Ramos (cell line): ENCODE measurements around the gene TUB.

ENCODE experiments used
- in situ Hi-C: fragments of 300-500 bp; cut with MboI; formaldehyde crosslinking; loops from one replicate; pipeline ENCODE4 v1.14.3; 2022; ENCODE audit warnings: low sequenced_read_pairs; ENCODE audit not compliant: unreplicated experiment

The TUB gene

DNA sequence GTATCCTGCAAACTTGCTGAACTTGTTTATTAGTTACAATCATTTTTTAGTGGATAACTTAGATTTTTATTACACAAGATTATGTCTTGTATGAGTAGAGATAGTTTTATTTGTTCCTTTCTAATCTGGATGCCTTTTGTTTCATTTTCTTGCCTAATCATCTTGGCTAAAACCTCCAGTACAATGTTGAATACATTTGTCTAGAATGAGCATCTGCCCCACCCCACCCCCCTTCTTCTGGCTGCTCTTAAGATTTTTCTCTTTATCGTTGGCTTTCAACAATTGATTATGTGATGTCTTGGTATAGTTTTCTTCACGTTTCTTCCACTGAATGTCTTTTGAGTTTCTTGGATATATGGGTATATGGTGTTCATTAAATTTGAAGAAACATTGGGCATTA is 37.3 kb upstream of the TUB start:
- in situ Hi-C loops: no loop called here

GRCh38 chr11:8045839-8046238 is 35.2 kb upstream of the TUB start:
- in situ Hi-C loops: no loop called here

DNA sequence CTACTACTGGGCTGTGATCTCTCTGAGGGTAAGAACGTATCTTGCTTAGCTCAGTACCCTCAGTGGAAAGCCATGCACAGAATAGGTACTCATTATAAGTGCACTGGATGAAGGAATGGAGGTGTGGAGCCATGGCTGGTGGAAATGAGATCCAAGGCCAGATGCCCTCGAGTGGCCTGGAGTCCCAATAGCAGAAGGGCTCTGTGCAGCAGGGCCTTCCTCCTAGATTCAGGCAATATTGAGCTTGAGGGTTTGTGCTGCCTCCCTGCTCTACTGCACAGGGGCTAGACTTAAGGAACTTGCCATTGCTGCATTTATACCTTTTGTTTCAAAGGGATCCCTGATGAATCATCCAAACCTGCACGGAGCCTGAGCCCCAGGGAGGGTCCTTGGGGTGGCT is 33.6 kb upstream of the TUB start:
- in situ Hi-C loops: no loop called here

GRCh38 chr11:8049084-8049483 is 31.9 kb upstream of the TUB start:
- in situ Hi-C loops: no loop called here

DNA sequence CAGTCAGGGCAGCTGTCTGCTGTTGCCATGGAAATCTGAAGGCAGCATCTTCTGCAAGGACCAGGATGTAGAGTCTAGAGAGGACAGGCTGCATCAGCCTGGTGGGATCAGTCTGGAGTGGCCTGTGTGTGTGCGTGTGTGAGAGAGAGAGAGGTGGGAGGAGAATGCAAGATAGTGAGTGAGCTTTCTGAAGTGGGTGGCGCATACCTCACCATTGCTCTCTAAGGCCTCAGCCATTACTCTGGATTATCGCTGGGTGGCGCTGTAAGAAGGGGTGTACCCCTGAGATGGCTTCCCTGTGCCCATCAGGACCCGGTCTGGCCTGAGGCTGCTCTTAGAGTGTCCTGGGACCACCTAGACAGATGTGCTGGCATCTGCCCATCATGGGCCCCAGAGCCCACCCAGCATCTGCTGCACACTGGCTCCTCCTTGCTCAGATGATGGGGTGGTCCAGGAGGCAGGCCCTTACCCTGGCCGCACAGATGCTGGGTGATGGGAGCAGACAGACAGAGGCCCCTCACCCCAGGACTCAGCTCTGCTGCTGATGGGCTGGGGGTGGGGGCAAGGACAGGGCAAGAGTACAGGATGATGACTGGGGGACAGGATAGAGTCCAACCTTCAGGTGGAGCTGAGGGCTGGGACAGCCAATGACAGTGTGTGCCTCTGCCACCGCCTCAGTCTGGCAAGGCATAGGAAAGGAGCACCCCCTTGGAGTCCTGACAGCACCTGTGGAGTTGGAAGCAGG is 25.7 kb upstream of the TUB start:
- in situ Hi-C loops: no loop called here

DNA sequence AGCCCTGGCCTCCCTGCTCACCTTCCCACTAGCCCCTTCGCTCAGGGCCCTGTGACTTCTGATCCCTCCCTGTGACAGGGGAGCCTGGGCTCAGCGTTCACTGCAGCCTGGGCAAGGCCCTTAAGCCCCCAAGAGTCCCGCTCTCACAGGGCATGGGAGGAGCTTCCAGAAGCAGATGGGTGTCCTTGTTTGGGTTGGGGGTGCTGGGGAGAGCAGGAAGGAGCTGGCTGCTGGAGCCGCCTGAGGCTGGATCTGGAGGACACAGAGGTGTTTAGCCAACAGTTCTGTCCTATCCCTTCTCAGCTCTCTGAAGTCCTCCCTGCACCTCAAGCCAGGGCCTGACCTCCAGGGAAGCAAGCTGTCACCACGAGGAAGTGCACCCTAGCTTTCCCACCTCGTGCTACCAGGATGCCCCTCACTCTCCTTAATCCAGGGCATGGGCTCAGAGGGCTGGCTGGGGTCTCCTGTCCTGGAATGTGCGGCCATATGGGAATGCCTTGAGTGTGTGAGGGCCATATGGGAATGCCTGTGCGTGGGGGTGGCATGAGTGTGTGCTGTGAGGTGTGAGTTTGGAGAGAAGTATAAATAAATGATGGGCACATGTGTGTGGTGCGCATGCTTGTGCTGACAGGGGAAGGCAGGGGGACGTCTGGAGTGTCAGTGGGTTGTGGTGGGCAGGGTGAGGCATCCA is 25.0 kb upstream of the TUB start:
- in situ Hi-C loops: no loop called here

DNA sequence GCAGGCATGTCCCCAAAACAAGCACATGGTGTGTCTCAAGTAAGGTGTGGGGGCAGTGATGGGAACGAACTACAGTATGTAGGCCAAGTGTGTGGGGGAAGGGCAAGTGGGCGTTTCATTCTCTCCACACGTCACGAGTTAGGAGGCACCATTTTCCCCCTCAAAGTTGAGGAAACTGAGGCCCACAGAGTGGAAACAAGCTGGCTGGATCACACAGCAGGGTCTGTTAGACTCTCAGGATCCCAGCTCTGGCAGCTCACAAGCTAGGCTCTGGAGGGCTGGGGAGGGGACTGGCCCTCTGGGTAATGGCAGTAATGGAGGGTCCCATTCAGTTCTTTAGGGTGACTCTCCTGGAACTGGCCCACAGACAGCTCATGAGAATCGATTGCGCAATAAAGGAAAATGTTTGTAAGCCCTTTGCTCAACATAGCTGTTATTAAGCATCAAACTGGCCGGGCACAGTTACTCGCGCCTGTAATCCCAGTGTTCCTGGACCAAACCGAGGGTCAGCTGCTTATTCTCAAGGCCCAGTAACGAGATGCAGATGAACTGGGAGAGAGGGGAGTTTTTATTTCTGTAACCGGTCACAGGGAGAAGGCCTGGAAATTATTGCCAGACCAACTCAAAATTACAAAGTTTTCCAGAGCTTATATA is 24.1 kb upstream of the TUB start:
- in situ Hi-C loops: no loop called here

DNA sequence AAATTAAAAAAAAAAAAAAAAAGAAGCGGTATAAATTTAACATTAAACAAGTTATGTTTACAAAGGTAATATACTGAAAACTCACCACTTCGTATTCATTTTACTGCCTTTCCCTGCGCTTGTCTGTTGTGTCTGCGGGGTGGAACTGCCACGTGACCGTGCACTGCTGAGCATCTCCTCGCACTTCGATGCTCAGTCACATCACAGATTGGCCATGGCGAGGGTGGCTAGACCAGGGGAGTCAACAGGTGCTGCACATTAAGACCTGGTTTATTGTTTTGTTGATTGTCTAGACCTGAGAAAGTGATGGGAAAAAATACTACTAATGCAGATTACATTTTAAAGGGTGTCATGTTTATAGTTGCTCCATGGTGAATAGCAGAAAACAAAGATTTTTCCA is 22.8 kb upstream of the TUB start:
- in situ Hi-C loops: no loop called here

DNA sequence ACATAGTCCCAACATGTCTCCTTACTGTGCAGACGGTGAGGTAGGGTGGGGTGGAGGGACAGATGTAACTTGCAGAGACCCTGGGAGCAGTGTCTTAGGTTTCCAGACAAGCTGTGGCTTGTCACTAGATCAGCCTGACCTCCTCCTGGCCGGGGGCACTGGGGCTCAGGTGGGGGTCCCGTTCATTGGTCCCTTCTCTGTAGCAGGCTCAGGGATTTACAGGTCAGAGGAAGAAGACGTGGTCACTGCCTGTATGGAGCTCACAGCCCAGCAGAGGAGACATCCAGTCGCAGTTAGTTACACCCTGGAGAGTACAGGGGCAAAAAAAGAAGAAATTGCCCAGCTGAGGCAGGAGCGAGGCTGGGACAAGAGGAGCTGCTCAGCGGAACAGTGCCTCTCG is 22.0 kb upstream of the TUB start:
- in situ Hi-C loops: no loop called here

DNA sequence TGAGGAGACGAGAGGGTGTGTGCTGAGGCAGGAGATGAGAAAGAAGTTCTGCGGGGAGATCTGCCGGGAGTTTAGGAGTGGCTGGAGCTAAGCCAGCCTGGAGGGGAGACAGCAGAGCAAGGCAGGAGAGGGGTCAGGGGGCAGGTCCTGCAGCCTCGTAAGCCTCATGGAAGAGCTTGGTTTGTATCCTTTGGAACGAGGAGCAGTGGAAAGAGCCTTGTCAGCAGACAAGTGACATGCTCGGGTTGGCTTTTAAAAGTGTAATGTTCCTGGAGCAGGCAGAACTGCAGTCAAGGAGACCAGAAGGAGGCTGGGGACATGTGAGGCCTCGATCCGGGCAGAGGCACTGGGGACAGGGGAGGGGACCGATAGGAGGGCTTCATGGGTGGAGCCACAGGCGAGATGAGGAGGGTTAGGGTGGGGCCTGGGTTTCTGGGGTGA is 21.4 kb upstream of the TUB start:
- in situ Hi-C loops: no loop called here

- in situ Hi-C loops: no loop called here
These were observed 20.8 kb upstream of the TUB start for GRCh38 chr11:8060146-8060719.

GRCh38 chr11:8060801-8061554 is 20.0 kb upstream of the TUB start:
- in situ Hi-C loops: no loop called here

DNA sequence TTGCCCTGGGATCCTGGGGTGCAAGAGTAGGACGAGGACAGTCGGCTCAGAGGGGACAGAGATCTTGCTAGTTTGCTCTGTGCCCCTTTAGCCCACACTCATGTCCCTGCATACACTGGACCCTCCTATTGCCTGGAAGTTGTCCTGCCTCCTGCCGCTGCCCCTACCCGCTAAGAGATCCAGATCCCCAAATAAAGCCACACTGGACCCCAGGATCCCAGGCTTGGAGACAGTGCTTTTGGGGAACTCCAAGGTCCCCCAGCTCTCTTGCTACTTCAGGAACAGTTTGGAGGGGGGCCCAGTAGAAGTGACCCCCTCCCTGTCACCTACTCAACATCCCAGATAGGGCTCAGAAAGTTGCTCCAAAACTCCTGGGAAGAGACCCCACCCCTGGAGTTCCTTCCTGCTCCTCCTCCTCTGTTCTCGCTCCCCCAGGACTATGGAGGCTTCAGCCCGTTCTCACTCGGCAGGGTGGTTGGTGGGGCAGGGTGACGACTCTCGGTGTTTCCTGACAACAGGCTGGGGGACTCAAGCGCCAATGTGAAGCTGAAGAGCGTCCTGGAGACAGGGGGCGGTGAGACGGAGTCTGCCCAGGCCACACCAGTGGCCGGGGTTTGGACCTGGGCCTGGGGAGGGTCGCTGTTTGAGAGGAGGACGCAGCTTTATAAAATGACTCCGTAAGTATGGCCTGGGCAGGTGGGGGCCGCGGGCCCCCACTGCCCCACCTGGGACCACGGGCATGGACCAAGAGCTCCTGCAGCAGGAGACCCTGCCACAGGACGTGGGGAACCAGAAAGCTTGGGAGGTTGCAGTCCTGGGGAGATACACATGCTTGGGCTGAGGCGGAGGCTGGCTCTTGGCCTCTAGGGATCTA is 19.2 kb upstream of the TUB start:
- in situ Hi-C loops: no loop called here

DNA sequence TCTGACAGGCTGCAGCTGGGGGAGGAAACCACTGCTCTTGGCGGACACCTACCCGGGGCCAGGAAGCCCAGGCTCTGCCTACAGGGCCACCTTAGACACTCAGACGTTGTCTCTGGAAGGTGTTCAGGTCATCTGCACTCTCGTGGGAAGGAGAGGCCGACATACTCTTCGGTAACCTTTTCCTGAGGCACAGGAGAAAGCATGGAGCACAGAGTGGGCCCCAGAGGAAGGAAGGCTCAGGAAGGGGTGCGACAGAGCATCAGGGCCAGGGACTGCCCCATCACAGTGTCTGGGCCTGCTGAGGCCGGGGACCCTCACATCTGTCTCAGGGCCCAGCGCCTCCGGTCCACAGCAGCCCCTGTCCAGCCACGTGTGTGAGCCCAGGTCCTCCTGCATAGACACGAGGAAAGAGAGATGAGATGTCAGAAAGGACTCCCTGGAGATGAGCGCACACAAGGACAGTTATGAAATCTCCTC is 18.2 kb upstream of the TUB start:
- in situ Hi-C loops: no loop called here

- in situ Hi-C loops: no loop called here
These were observed 17.7 kb upstream of the TUB start for GRCh38 chr11:8063324-8063723.

- in situ Hi-C loops: no loop called here
These were observed 16.0 kb upstream of the TUB start for GRCh38 chr11:8065031-8065430.

DNA sequence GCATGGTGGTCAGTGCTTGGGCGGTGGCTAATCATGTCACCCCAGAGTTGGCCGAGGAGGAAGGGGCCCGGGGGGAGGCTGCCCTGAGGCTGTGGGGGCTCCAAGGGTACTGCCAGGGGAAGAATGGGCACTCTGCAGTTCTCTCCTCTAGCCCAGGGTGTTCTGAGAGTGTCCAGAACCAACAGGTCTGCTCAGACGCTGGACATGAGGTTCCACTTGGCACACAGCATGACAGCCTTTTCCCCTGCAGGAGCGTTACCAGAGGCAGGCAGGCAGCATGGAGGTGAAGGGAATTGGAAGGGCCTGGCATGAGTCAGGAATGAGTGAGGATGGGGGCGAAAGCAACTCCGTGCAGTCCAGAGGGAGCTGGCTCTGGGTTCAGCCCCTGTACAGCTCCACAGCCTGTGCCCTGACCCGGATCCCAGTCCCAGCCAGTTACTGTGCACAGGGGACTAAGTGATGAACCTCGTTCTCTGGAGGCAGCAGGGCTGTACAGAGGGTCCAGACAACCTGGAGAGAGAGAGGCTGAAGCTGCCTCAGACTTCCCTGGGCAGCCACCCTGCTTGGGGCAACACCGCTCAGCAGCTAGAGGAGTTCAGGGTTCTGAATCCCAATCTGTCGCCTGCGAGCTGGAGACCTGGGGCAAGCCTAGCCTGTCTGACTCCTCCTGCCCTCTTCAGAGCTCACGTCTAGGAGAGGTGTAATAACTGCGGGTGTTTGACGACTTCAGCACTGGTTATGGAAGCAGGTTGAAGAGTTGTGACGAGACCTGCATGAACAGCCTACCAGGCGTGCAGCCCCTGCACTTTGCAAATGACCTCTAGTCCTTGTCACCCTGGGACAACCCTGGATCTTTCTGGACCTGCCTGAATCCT is 14.7 kb upstream of the TUB start:
- in situ Hi-C loops: no loop called here

- in situ Hi-C loops: no loop called here
These were observed 14.0 kb upstream of the TUB start for GRCh38 chr11:8066911-8067455.
